Measurements from ENCODE around the gene DHX15. TPM values are rescaled to one million over a fixed set of nuclear protein-coding genes. Genes with fewer than 3 reads are reported as not detected.

Gene DHX15
- total and polyA plus RNA-seq, 2 experiments from 2014 or later = 226 to 372 TPM

DNA sequence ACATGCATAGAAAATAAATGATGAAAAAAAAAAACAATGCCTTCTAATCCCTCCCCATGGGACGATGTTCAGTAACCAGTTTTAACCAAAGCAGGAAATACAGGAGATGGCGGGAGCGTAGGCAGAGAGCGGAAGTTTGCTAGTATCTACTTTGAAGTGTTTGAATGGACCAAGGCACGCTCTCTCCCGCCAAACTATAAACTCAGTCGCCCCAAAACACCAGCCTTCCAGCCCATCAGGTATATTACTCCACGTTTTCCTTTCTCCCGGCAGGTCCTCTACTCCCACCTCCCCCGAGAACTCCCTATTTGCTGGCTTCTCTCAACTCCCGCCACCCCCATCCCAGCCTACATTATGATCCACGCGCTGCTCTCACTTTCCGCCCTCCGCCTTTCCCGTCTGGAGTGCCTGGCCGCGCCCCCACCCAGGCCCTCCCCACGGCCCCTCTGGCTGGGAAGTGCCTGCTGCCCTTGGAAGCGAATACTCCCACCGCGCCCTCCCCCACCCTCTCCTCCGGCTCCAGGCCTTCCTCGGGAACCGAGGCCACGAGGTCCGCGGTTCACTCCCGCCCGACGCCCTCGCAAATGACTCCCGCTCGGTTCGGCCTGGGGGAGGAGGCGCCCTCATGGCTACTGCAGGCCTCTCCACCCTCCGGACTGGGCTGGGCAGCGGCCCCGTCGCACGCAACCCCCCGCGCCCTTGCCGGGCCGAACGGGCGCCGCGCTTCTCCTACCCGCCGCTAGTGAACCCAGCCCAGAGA is 723 bp downstream of the DHX15 start:
- H3K36me3 ChIP-seq (ENCODE audit: insufficient read depth) = peaks cover 5% of the 10 kb centered on the region; the same call in 1 of the 2 replicates
- peak; percentile 71 for DNase-seq (ENCODE audit: low spot score)
- TF ChIP-seq EZH2 (IDR thresholded peaks at IDR 0.05; ENCODE audit: low read depth, unreplicated experiment) (no peak), ZNF331 (CRISPR knock-in tag; IDR thresholded peaks at IDR 0.05; ENCODE audit: low read depth) (no peak), NANOG (IDR thresholded peaks at IDR 0.05; ENCODE audit: borderline replicate concordance) (no peak), STAT1 (IDR thresholded peaks at IDR 0.05; ENCODE audit: unreplicated experiment) (no peak), EZH2phosphoT487 (IDR thresholded peaks at IDR 0.05; ENCODE audit: unreplicated experiment) (no peak), CREB1 (CRISPR knock-in tag; IDR thresholded peaks at IDR 0.05; ENCODE audit: low read depth) (no peak)
- TF ChIP-seq, protein P1, sequence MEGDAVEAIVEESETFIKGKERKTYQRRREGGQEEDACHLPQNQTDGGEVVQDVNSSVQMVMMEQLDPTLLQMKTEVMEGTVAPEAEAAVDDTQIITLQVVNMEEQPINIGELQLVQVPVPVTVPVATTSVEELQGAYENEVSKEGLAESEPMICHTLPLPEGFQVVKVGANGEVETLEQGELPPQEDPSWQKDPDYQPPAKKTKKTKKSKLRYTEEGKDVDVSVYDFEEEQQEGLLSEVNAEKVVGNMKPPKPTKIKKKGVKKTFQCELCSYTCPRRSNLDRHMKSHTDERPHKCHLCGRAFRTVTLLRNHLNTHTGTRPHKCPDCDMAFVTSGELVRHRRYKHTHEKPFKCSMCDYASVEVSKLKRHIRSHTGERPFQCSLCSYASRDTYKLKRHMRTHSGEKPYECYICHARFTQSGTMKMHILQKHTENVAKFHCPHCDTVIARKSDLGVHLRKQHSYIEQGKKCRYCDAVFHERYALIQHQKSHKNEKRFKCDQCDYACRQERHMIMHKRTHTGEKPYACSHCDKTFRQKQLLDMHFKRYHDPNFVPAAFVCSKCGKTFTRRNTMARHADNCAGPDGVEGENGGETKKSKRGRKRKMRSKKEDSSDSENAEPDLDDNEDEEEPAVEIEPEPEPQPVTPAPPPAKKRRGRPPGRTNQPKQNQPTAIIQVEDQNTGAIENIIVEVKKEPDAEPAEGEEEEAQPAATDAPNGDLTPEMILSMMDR (conservative IDR thresholded peaks at IDR 0.05; ENCODE audit: low read depth in 2 of 2) = no peak
- TF ChIP-seq, protein P2, sequence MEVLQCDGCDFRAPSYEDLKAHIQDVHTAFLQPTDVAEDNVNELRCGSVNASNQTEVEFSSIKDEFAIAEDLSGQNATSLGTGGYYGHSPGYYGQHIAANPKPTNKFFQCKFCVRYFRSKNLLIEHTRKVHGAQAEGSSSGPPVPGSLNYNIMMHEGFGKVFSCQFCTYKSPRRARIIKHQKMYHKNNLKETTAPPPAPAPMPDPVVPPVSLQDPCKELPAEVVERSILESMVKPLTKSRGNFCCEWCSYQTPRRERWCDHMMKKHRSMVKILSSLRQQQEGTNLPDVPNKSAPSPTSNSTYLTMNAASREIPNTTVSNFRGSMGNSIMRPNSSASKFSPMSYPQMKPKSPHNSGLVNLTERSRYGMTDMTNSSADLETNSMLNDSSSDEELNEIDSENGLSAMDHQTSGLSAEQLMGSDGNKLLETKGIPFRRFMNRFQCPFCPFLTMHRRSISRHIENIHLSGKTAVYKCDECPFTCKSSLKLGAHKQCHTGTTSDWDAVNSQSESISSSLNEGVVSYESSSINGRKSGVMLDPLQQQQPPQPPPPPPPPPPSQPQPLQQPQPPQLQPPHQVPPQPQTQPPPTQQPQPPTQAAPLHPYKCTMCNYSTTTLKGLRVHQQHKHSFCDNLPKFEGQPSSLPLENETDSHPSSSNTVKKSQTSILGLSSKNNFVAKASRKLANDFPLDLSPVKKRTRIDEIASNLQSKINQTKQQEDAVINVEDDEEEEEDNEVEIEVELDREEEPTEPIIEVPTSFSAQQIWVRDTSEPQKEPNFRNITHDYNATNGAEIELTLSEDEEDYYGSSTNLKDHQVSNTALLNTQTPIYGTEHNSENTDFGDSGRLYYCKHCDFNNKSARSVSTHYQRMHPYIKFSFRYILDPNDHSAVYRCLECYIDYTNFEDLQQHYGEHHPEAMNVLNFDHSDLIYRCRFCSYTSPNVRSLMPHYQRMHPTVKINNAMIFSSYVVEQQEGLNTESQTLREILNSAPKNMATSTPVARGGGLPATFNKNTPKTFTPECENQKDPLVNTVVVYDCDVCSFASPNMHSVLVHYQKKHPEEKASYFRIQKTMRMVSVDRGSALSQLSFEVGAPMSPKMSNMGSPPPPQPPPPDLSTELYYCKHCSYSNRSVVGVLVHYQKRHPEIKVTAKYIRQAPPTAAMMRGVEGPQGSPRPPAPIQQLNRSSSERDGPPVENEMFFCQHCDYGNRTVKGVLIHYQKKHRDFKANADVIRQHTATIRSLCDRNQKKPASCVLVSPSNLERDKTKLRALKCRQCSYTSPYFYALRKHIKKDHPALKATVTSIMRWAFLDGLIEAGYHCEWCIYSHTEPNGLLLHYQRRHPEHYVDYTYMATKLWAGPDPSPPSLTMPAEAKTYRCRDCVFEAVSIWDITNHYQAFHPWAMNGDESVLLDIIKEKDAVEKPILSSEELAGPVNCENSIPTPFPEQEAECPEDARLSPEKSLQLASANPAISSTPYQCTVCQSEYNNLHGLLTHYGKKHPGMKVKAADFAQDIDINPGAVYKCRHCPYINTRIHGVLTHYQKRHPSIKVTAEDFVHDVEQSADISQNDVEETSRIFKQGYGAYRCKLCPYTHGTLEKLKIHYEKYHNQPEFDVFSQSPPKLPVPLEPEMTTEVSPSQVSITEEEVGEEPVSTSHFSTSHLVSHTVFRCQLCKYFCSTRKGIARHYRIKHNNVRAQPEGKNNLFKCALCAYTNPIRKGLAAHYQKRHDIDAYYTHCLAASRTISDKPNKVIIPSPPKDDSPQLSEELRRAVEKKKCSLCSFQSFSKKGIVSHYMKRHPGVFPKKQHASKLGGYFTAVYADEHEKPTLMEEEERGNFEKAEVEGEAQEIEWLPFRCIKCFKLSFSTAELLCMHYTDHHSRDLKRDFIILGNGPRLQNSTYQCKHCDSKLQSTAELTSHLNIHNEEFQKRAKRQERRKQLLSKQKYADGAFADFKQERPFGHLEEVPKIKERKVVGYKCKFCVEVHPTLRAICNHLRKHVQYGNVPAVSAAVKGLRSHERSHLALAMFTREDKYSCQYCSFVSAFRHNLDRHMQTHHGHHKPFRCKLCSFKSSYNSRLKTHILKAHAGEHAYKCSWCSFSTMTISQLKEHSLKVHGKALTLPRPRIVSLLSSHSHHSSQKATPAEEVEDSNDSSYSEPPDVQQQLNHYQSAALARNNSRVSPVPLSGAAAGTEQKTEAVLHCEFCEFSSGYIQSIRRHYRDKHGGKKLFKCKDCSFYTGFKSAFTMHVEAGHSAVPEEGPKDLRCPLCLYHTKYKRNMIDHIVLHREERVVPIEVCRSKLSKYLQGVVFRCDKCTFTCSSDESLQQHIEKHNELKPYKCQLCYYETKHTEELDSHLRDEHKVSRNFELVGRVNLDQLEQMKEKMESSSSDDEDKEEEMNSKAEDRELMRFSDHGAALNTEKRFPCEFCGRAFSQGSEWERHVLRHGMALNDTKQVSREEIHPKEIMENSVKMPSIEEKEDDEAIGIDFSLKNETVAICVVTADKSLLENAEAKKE (CRISPR knock-in tag; IDR thresholded peaks at IDR 0.05) = no peak
- H3K27me3 ChIP-seq (ENCODE audit: insufficient read depth) = no peaks in the 10 kb centered on the region
- H3K27me3 Mint-ChIP-seq (ENCODE audit: insufficient read depth, low read depth, poor library complexity) = peaks cover 15% of the 10 kb centered on the region
- H4K20me1 ChIP-seq (replicated peaks; ENCODE audit: insufficient read depth) = peaks cover 38% of the 10 kb centered on the region
- peaks cover 65% of the 10 kb centered on the region for H3K79me2 ChIP-seq (replicated peaks; ENCODE audit: insufficient read depth)
- H3K4me3 ChIP-seq = peak overlapping the region; percentile 86
- H3K4me3 Mint-ChIP-seq = peak overlapping the region; percentile 94
- H3F3A ChIP-seq (replicated peaks; ENCODE audit: low read depth) = no peaks in the 10 kb centered on the region; the same call in 1 of the 2 replicates
- ATAC-seq = peak; percentile 53
- no peak overlapping the region for H2AFZ ChIP-seq
- peak overlapping the region; percentile 98 for H3K27ac ChIP-seq (ENCODE audit: low read depth)
- H3K4me2 ChIP-seq = peak overlapping the region; percentile 99
- H3K9me3 Mint-ChIP-seq = peaks cover 8% of the 10 kb centered on the region
- peaks cover 50% of the 10 kb centered on the region for H3K36me3 Mint-ChIP-seq (ENCODE audit: low read depth)
- peaks cover 26% of the 10 kb centered on the region for H3K4me1 Mint-ChIP-seq
- peak overlapping the region; percentile 99 for H3K27ac Mint-ChIP-seq
- H3K9me2 ChIP-seq (ENCODE audit: insufficient read depth) = no peaks in the 10 kb centered on the region
- peaks cover 27% of the 10 kb centered on the region for H3K4me1 ChIP-seq (ENCODE audit: insufficient read depth)

All from GM23338 (cell line).